ENCODE data around the gene CARS1.

The CARS1 gene

GRCh38 chr11:3037040-3037944, 19.9 kb downstream of the CARS1 start:
- peak; percentile 21 for DNase-seq

- DNase-seq, result no peak
Observed at GRCh38 chr11:3036419-3036818, 20.8 kb downstream of the CARS1 start.

- no peak for DNase-seq
Observed at GRCh38 chr11:3035333-3035732, 21.9 kb downstream of the CARS1 start.

- DNase-seq, result no peak
Observed at GRCh38 chr11:3030289-3031070, 26.7 kb downstream of the CARS1 start.

DNA sequence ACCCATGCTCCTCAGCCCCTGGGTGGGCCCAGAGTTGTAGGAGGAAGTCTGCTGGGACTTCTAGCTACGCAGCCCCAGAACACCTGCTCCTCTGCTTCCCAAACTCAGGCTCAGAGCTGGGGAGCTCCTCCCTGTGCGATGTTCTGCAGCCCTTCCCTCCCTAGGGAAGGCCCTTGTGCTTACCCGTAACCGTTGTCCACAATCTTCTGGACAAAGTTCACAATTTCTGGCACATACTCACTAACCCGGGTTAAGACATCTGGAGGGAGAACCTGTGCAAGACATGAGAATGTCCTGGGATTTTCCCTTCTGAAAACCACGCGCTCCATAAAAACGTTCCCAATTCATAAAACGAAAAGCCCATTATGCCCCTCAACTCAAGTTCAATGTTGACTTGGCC, 28.4 kb downstream of the CARS1 start:
- no peak for DNase-seq

- no peak for DNase-seq
Observed at GRCh38 chr11:3026803-3027202, 30.4 kb downstream of the CARS1 start.

- no peak for DNase-seq
Observed at GRCh38 chr11:3022982-3023381, 34.2 kb downstream of the CARS1 start.

GRCh38 chr11:3022300-3022967, 34.8 kb downstream of the CARS1 start:
- no peak for DNase-seq

GRCh38 chr11:3021125-3021524, 36.1 kb downstream of the CARS1 start:
- DNase-seq, result peak; percentile 21

DNA sequence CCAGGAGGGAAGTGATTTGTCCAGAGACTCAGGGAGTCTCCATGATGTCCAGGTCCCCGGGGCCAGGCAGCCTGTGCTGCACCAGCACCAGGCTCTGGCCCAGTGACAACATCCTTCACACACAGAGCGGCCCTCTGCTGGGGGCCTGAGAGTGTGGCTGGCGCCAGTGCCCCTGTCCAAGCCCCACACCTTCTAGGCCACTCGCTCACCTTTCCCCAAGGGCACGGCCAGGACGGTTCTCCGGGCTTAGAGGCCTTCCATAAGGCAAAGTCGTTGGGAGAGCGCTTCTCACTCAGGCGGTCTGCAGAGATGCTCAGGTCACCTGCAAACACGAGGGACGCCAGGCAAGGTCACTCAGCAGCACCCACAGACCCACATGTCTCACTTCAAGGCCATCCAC, 37.2 kb downstream of the CARS1 start:
- no peak for DNase-seq

DNA sequence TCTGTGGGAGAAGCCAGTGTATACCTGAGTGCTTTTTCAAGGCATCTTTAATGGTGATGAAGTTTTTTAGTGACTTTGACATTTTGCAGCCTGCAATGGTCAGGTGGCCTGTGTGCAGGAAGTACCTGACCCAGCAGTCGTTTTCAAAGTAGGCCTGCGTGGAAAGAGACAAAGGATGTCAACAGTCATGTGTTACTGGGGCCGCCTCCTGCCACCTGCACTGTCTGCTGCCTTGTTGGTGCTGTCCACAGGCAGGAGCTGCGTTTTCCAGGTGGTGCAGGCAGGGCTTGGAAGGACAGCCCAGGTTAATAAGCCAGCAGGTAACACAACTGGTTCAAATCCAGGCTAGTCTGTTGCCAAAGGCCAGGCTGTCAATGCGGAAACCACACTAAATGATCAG, 38.6 kb downstream of the CARS1 start:
- no peak for DNase-seq

GRCh38 chr11:3016861-3017260, 40.4 kb downstream of the CARS1 start:
- DNase-seq, result no peak

GRCh38 chr11:3015796-3016195, 41.4 kb downstream of the CARS1 start:
- DNase-seq, result no peak

DNA sequence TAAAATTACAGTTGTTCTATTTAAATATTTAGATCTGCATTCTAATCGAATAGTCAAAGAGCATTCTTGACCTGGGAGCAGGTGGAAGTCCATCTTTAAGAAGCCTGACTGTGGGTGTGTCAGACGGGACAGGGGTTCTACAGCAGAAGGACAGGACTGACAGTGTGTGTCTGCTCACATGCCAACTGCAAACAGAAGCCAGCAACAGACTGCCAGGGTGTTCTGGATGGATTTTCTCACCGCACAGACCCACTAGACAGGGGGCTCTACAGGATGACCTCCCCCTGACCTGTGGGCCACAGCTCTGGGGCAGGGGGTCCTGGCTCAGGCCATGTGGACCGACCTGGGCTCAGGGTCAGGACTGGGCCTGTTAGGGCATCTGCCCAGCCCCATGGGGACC, 42.3 kb downstream of the CARS1 start:
- DNase-seq, result no peak

DNA sequence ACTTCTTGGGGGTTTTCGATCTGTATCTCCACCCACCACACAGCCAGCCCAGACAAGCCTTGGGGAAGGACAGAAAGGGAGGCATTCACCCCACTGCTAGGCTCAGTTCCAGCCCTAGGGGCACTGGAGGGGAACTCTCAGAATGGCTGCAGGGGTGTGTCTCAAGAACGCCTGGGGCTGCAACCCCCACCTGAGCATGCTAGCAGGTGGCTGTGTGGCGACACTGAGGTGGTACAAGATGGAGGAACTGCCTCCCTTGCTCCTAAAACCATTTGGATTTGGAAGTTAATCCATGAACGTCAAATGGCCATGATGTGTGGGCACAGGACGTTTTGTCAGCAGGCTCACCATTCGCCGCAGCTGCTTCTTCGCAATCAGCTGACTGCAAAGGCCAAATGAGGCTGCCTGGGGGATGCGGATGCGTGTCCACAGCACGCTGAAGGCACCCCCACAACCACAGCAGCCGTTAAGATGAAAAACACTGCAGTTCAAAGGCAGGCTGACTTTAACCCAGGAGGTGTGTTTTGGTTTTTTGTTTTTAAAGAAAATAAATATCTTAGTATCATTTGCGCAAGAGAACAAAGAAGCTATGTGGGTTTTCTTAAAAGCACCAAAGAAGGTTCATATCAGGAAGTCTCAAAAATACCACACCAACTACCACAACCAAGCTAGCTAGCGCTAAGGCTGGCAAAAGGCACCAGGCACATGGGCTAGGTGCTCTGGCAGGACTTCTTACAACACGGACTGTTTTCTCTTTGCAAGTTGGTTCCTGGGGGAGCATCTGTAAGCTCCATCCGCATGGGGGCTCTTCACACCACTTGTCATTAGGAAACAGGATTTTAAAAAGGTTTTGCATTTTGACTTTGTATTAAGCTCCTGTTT, 42.9 kb downstream of the CARS1 start:
- peak; percentile 66 for DNase-seq

DNA sequence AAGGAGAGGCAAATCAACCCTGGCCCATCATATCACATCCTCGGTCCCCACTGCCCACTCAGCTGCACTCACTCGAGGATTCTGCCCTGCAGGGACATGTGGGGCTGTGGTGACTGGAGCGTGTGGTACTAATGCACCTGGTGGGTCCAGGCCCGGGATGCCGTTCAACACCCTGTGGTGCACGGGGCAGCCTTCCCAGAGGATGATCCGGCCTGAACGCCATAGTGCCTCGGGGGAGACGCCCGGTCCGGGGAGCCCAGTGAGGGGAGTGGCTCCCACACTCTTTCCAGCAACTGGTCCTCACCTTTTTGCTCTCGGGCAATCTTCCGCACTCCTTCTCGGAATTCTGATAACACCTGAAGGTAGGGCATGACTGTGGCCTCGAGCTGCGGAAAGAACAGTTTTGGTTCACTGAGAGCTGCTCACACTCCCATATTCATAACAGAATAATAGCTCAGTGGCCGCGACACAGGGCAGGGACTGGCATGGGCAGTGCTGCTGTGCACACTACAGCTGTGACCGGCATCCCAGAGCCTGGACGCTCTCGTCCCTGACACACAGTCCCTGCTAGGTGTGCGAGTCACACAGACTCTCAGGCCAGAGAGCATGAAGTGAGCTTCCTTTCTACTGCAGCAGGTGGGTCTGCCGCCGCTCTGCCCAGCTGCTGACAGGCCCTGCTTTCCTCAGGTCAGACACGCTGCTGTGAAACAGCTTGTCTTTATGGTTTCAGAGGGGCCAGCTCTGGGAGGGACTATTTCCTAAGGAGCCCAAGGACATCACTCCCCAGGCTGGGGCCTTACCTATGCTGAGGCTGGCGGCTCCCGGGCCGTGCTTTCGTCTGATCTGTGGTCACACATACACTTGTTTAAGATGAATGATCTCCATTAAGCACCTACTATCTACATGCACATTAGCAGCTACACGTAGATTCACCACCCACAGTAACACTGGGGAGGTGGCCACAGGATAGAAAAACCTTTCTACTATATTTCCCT, 45.0 kb downstream of the CARS1 start:
- DNase-seq, result no peak

DNA sequence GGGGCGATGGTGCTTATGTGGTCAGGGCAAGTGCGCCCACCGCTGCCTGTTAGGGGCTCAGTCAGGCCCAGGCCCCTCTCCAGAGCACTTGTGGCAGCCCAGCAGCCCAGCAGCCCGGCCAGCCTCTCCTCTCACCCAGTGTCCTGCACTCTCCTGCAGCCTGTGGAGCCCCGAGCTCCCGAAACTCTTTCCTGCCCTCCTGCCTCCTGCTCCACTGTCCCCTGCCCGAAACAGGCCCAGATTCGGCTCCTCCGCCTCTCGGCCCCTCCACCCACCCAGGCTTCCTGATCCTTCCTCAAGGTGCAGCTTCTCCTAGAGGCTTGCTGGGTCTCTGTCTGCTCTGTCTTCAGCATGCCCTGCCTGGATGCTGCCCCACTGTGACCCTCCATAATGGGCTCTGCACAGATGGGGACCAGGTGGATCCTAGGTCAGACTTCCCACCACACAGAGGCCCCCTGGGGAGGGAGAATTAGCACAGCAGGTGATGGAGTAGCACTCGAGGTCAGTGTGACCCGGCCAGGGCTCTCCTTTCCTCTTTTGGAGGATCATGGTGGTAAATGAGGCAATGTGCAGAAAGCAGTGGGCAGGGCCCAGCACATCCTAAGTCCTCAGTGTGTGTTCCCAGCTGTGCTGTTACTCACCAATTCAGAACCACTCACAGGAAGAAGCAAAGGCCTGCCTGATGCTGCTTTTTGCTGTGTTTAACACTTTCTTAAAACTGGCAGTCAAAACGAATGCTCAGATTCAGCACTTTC, 46.5 kb downstream of the CARS1 start:
- DNase-seq, result no peak

- no peak for DNase-seq
Observed at GRCh38 chr11:3010004-3010403, 47.2 kb downstream of the CARS1 start.

DNA sequence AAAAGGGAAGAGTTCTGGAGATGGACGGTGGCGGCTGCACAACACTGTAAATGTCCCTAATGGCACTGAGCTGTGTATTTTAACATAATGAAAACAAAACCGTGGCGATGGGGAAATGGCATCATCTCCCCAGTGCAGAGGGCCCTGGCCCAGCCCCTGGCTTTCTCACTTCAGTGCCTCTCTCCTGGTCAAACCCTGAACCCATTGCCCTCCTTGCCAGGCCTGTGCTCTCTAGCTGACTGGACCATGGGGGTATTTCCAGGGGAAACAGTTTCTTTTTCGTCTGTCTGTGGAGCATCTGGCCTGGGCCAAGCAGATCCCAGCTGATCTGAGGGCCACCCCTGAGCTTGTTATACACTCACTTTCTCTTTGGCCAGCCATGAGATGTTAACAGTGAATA, 47.7 kb downstream of the CARS1 start:
- DNase-seq, result no peak

DNA sequence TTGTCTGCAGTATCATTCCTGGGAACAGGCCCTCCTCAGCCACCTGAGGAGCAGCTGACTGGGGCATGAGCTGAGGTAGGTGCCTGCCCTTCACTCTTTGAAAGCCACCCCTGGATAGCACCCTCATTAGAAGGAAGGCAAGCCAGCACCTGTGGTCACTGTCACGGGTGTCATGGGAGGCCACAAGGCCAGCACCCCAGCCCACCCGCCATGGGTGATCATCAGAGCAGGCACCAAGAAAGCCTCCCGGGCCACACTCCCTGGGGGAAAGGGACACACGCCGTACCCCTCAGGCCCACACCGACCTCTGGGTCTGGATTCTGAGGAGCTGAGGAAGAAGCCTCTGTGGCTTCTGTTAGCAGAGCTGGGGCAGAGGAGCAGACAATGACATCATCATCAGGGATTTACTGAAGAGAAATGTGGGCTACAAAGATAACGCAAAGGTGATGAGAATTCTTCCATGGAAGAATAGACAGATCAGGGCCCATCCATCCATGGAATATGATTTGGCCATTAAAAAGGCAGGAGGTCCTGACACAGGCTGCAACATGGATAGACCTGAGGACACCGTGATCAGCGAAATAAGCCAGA, 48.4 kb downstream of the CARS1 start:
- DNase-seq, result no peak
